ENCODE measurements around the gene CFAP161. TPM values are rescaled to one million over a fixed set of nuclear protein-coding genes. Genes with fewer than 3 reads are reported as not detected.

Gene CFAP161
- polyA plus RNA-seq, 1 of the 3 experiments (the other 2 are of a cell fraction): 0.03 TPM

- Histone ChIP-seq H4K20me1 (ENCODE audit: insufficient read depth) (no peaks in the 10 kb centered on the region), H3K4me3 (ENCODE audit: low read depth in 2 of 2, low read length in 1 of 2) (no peak overlapping the region), H2AFZ (ENCODE audit: low read depth) (no peak overlapping the region), H3K36me3 (replicated peaks in 1 of 2; ENCODE audit: control insufficient read depth in 1 of 2, insufficient read depth in 2 of 2, low read length in 1 of 2) (no peaks in the 10 kb centered on the region), H3K27me3 (ENCODE audit: insufficient read depth) (no peaks in the 10 kb centered on the region), H3K4me2 (no peak overlapping the region), H3K79me2 (ENCODE audit: insufficient read depth) (no peaks in the 10 kb centered on the region), H3K9ac (no peak overlapping the region), H3K9me3 (no peaks in the 10 kb centered on the region), H3K27ac (ENCODE audit: low read depth in 2 of 2, low read length in 1 of 2) (no peak overlapping the region), H3F3A (replicated peaks; ENCODE audit: insufficient read depth) (no peaks in the 10 kb centered on the region), H3K9me2 (no peaks in the 10 kb centered on the region), H3K4me1 (ENCODE audit: control insufficient read depth in 1 of 2, insufficient read depth in 2 of 2, low read depth in 1 of 2, low read length in 1 of 2) (no peaks in the 10 kb centered on the region)
- POLR2A ChIA-PET: no interaction called here
- CTCF ChIA-PET: no interaction called here
- WGBS (ENCODE audit: low lambda C conversion rate): 26% methylated on average over 3 of the region's 3 CpGs
- no peak for DNase-seq
- TF ChIP-seq REST (IDR thresholded peaks at IDR 0.05; ENCODE audit: low read depth, low read length) (peak; percentile 52; the same call in 1 of the 2 replicates), PBX3 (IDR thresholded peaks at IDR 0.05) (no peak)
Measured at GRCh38 chr15:81181220-81181619, 47.1 kb downstream of the CFAP161 start.

GRCh38 chr15:81182031-81182755, 48.1 kb downstream of the CFAP161 start:
- Histone ChIP-seq H3K27me3 (ENCODE audit: insufficient read depth) (no peaks in the 10 kb centered on the region), H3K36me3 (replicated peaks in 1 of 2; ENCODE audit: control insufficient read depth in 1 of 2, insufficient read depth in 2 of 2, low read length in 1 of 2) (no peaks in the 10 kb centered on the region), H4K20me1 (ENCODE audit: insufficient read depth) (no peaks in the 10 kb centered on the region), H3K9me3 (no peaks in the 10 kb centered on the region), H2AFZ (ENCODE audit: low read depth) (no peak overlapping the region), H3K4me2 (no peak overlapping the region), H3F3A (replicated peaks; ENCODE audit: insufficient read depth) (no peaks in the 10 kb centered on the region), H3K4me1 (ENCODE audit: control insufficient read depth in 1 of 2, insufficient read depth in 2 of 2, low read depth in 1 of 2, low read length in 1 of 2) (no peaks in the 10 kb centered on the region), H3K4me3 (ENCODE audit: low read depth in 2 of 2, low read length in 1 of 2) (no peak overlapping the region), H3K79me2 (ENCODE audit: insufficient read depth) (no peaks in the 10 kb centered on the region), H3K27ac (ENCODE audit: low read depth in 2 of 2, low read length in 1 of 2) (no peak overlapping the region), H3K9ac (no peak overlapping the region), H3K9me2 (no peaks in the 10 kb centered on the region)
- ChIA-PET CTCF (no interaction called here), POLR2A (no interaction called here)
- 39% methylated on average over 13 of the region's 13 CpGs for WGBS (ENCODE audit: low lambda C conversion rate)
- no peak for TF ChIP-seq REST (IDR thresholded peaks at IDR 0.05; ENCODE audit: low read depth, low read length)
- TF ChIP-seq EP300 (IDR thresholded peaks at IDR 0.05; ENCODE audit: borderline replicate concordance in 1 of 2, low read depth in 1 of 2, low read length in 1 of 2): no peak
- TF ChIP-seq RCOR1 (IDR thresholded peaks at IDR 0.05; ENCODE audit: low read length): no peak
- TF ChIP-seq FOXM1 (IDR thresholded peaks at IDR 0.05; ENCODE audit: low read depth): no peak
- TF ChIP-seq MAX (IDR thresholded peaks at IDR 0.05; ENCODE audit: low read depth): no peak
- TF ChIP-seq RAD21 (IDR thresholded peaks at IDR 0.05; ENCODE audit: low read length): no peak
- TF ChIP-seq USF2 (IDR thresholded peaks at IDR 0.05; ENCODE audit: borderline replicate concordance, low read depth, low read length): no peak
- no peak for TF ChIP-seq SMC3 (IDR thresholded peaks at IDR 0.05; ENCODE audit: low read depth, low read length)
- no peak for TF ChIP-seq TEAD4 (IDR thresholded peaks at IDR 0.05; ENCODE audit: borderline replicate concordance, insufficient read depth)
- TF ChIP-seq NRF1 (IDR thresholded peaks at IDR 0.05; ENCODE audit: low read depth, low read length): no peak
- TF ChIP-seq GABPA (IDR thresholded peaks at IDR 0.05; ENCODE audit: low read depth): no peak
- TF ChIP-seq RFX5 (IDR thresholded peaks at IDR 0.05; ENCODE audit: low read length): no peak
- TF ChIP-seq ELF1 (IDR thresholded peaks at IDR 0.05): no peak
- TF ChIP-seq NFIC (IDR thresholded peaks at IDR 0.05; ENCODE audit: borderline replicate concordance): no peak
- TF ChIP-seq EZH2phosphoT487 (IDR thresholded peaks at IDR 0.05; ENCODE audit: borderline replicate concordance, low read depth): no peak
- TF ChIP-seq MEF2A (IDR thresholded peaks at IDR 0.05; ENCODE audit: borderline replicate concordance, low read depth): no peak
- no peak for TF ChIP-seq MXI1 (IDR thresholded peaks at IDR 0.05; ENCODE audit: low read depth, low read length)
- no peak for DNase-seq

Measured in SK-N-SH (cell line).